Transverse colon (tissue), 4 donors: ENCODE measurements around the gene NSMF. TPM values are rescaled to one million over a fixed set of nuclear protein-coding genes. Genes with fewer than 3 reads are reported as not detected.

Source experiments
- DNase-seq: peaks from one replicate; pipeline ENCODE4 v3.0.0-alpha.2; 2019
- H3K27ac ChIP-seq, 4 donors: fragments of 200-600 bp; sonication (generic); 2 replicates each; pipeline ENCODE4 v1.5.1; 2016 to 2018; ENCODE audit warnings: inconsistent platforms in 4 of 4
- H3K27me3 ChIP-seq: fragments of 200-600 bp; sonication (generic); 2 replicates; pipeline ENCODE4 v1.5.1; 2017; ENCODE audit warnings: inconsistent platforms
- H3K36me3 ChIP-seq, 4 donors: fragments of 200-600 bp; sonication (generic); 2 replicates each; pipeline ENCODE4 v1.5.1; 2017 to 2019; ENCODE audit warnings: inconsistent platforms in 4 of 4
- H3K4me1 ChIP-seq, 4 donors: fragments of 200-600 bp; sonication (generic); 2 replicates each; pipeline ENCODE4 v1.5.1; 2017 to 2020; ENCODE audit warnings: inconsistent platforms in 4 of 4
- H3K4me3 ChIP-seq, 4 donors: fragments of 200-600 bp; sonication (generic); 1 replicate in 1 of 4; 2 replicates in 3 of 4; pipeline versions ENCODE4 v1.5.1 to v1.6.1; 2017 to 2019; ENCODE audit warnings: inconsistent platforms in 4 of 4
- H3K9me3 ChIP-seq, 2 donors: fragments of 200-600 bp; sonication (generic); 2 replicates each; pipeline ENCODE4 v1.5.1; 2017 to 2019; ENCODE audit warnings: inconsistent platforms in 2 of 2
- EP300 ChIP-seq: sonication (generic); formaldehyde crosslinking; IDR thresholded peaks from one replicate; pipeline ENCODE4 v1.6.1; 2017; ENCODE audit warnings: antibody characterized with exemption, low read depth
- POLR2A ChIP-seq: fragments of 450-650 bp; IDR thresholded peaks from one replicate; pipeline ENCODE4 v1.6.1; 2016; ENCODE audit warnings: antibody characterized with exemption, mild to moderate bottlenecking, moderate library complexity
- POLR2AphosphoS5 ChIP-seq, 3 donors: sonication (generic); formaldehyde crosslinking; IDR thresholded peaks; one replicate each; pipeline ENCODE4 v1.6.1; 2016; ENCODE audit warnings: antibody characterized with exemption in 3 of 3
- WGBS, 2 donors: methylation state at CpG; one replicate each; pipeline ENCODE4 v1.1.5; 2018; ENCODE audit warnings: low coverage in 1 of 2; 5-methylcytosine and 5-hydroxymethylcytosine counted together
- in situ Hi-C, 4 donors: fragments of 200-750 bp; cut with MboI; loops; one replicate each; pipeline versions ENCODE4 v1.15.0 to v1.15.1; 2017; ENCODE audit warnings: low sequenced_read_pairs in 3 of 4, low pct_ligation_motif_present in 1 of 4, low pct_unique_long_range_greater_than_20kb in 1 of 4
- intact Hi-C: fragments of 100-400 bp; cut with DNase I; formaldehyde crosslinking; loops from one replicate; pipeline ENCODE4 v1.15.1; 2023; ENCODE audit warnings: low total_unique reads
- total RNA-seq, 4 donors: library from RNA; depleted of rRNA; stranded (reverse); fragments of >200 nt; gene quantifications; one replicate each; pipeline ENCODE4 v1.1.0, GENCODE V29; 2016
- TF ChIP-seq, protein P1 (sequence below), 5 experiments: fragments of 200-600 bp in 3 of 5; fragments of 450-650 bp in 2 of 5; sonication (generic) in 3 of 5; IDR thresholded peaks; 1 replicate in 2 of 5; 2 replicates in 3 of 5; pipeline ENCODE4 v1.5.1; 2016 to 2017; ENCODE audit warnings: antibody characterized with exemption in 5 of 5, inconsistent platforms in 3 of 5, mild to moderate bottlenecking in 2 of 5, moderate library complexity in 1 of 5

The NSMF gene
- total RNA-seq, 4 donors from 2014 or later: 44.6 to 130 (median 55.2) TPM

DNA sequence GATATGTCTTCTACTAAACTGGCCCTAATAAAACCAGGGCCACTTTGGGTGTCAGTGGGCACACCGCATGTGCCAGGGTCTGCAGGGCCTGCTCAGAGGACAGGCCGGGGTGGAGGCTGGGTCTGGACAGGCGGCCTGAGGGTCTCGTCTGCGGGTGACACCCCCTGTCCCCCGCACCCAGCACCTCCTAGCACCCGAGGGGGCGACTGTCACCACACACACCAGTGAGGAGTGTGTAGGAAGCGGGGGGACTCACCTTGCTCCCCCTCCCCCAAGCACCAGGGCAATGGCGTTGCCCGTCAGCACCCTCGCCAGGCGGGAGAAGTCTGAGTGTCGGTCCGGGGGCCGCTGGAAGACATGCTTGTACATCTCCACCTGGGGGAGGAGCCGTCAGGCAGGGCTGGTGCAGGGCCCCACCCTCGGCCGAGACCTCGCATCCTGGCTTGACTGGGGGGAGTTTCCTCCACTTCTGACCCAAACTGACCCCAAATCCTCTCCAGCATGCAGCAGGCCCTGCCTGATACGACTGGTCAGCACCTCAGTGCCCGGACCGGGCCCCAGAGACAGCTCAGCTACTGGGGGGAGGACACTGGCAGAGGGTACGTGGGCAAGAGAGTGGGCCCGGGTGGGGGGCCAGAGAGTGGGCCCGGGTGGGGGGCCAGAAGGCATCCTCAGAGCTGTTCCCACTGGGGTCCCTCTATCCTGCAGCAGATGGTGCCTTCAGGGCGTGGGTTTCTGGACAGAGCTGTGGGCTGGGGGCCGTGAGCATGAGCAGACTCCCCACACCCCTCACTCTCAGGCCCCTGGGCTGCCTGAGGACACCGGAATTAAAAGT, 18.9 kb upstream of the NSMF start:
- Histone ChIP-seq H3K27me3 (no peaks in the 10 kb centered on the region), H3K36me3 (no peaks in the 10 kb centered on the region), H3K9me3 (peaks cover 9 to 14% of the 10 kb centered on the region in 2 donors), H3K4me1 (peaks cover 0 to 3% (median 0%) of the 10 kb centered on the region in 4 donors), H3K4me3 (no peak overlapping the region), H3K27ac (no peak overlapping the region)
- no peak for TF ChIP-seq POLR2AphosphoS5 (IDR thresholded peaks at IDR 0.05)
- TF ChIP-seq, protein P1, sequence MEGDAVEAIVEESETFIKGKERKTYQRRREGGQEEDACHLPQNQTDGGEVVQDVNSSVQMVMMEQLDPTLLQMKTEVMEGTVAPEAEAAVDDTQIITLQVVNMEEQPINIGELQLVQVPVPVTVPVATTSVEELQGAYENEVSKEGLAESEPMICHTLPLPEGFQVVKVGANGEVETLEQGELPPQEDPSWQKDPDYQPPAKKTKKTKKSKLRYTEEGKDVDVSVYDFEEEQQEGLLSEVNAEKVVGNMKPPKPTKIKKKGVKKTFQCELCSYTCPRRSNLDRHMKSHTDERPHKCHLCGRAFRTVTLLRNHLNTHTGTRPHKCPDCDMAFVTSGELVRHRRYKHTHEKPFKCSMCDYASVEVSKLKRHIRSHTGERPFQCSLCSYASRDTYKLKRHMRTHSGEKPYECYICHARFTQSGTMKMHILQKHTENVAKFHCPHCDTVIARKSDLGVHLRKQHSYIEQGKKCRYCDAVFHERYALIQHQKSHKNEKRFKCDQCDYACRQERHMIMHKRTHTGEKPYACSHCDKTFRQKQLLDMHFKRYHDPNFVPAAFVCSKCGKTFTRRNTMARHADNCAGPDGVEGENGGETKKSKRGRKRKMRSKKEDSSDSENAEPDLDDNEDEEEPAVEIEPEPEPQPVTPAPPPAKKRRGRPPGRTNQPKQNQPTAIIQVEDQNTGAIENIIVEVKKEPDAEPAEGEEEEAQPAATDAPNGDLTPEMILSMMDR (IDR thresholded peaks at IDR 0.05): no peak
- TF ChIP-seq EP300: no peak
- TF ChIP-seq POLR2A: no peak
- 91% methylated on average over 17 of the region's 29 CpGs; no CpG with 5 or more reads in 1 of the 2 donors for WGBS, 2 donors
- intact Hi-C loops: no loop called here
- in situ Hi-C loops: no loop called here
- no peak for DNase-seq

DNA sequence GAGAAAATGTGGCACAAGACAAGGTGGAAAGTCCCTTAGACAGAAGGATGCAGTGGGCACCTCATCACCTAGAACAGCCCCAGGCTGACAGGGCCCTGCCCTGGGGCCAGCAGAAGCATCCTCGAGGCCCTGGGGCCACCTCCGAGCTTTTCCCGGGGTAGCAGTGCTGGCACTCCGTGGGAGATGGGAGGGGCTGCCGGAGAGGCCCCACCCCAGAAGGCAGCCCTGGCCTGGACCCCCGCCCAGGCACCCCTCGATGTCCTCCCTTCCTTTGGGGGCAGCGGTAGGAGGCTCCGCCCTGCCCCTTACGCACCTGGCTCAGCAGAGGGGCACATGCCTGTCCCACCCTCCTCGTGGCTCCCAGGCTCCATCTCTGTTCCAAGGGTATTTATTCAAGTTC, 17.7 kb upstream of the NSMF start:
- Histone ChIP-seq H3K9me3 (peaks cover 9 to 14% of the 10 kb centered on the region in 2 donors), H3K4me1 (peaks cover 0 to 2% (median 0%) of the 10 kb centered on the region in 4 donors), H3K4me3 (no peak overlapping the region), H3K27ac (no peak overlapping the region), H3K27me3 (no peaks in the 10 kb centered on the region), H3K36me3 (no peaks in the 10 kb centered on the region)
- in situ Hi-C loops (no loop called here), intact Hi-C loops (no loop called here)
- TF ChIP-seq POLR2AphosphoS5 (IDR thresholded peaks at IDR 0.05) (no peak), EP300 (no peak), POLR2A (no peak)
- TF ChIP-seq, protein P1 (IDR thresholded peaks at IDR 0.05): no peak
- WGBS, 2 donors: 86% methylated on average over 10 of the region's 11 CpGs; no CpG with 5 or more reads in 1 of the 2 donors
- DNase-seq: no peak

GRCh38 chr9:137475666-137476065, 16.5 kb upstream of the NSMF start:
- Histone ChIP-seq H3K9me3 (peaks cover 9 to 14% of the 10 kb centered on the region in 2 donors), H3K4me1 (no peaks in the 10 kb centered on the region), H3K36me3 (no peaks in the 10 kb centered on the region), H3K4me3 (no peak overlapping the region), H3K27ac (no peak overlapping the region), H3K27me3 (no peaks in the 10 kb centered on the region)
- DNase-seq: no peak
- TF ChIP-seq POLR2AphosphoS5 (IDR thresholded peaks at IDR 0.05) (no peak), POLR2A (no peak), EP300 (no peak)
- TF ChIP-seq, protein P1 (IDR thresholded peaks at IDR 0.05): no peak
- 81% methylated on average over 3 of the region's 3 CpGs for WGBS, 2 donors
- intact Hi-C loops: no loop called here
- in situ Hi-C loops: no loop called here

DNA sequence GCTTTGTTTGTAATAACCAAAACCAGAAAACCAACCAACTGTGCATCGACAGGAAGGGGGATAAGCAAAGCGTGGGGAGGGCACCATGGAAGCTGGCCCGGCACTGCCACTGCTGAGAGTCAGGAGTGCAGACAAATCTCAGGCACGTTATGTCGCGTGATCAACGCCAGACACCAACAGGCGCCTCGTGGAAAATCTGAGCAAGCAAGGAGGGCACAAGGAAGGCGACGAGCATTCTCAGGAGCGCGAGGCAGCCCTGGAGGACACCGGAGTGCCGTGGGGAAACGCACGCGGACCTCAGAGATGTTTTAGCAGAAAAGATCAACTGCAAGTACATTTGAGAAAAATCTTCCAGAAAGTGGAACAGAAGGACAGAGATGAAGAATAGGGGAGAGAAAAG, 15.1 kb upstream of the NSMF start:
- TF ChIP-seq, protein P1 (IDR thresholded peaks at IDR 0.05): no peak
- no peak for TF ChIP-seq POLR2AphosphoS5 (IDR thresholded peaks at IDR 0.05)
- TF ChIP-seq EP300: no peak
- TF ChIP-seq POLR2A: no peak
- Histone ChIP-seq H3K27me3 (no peaks in the 10 kb centered on the region), H3K4me1 (no peaks in the 10 kb centered on the region), H3K36me3 (no peaks in the 10 kb centered on the region), H3K27ac (no peak overlapping the region), H3K4me3 (no peak overlapping the region), H3K9me3 (peaks cover 9 to 14% of the 10 kb centered on the region in 2 donors)
- in situ Hi-C loops (no loop called here), intact Hi-C loops (no loop called here)
- DNase-seq: no peak
- WGBS, 2 donors: 91 to 100% methylated on average over 10 to 18 of the region's 18 CpGs
